SK-N-SH treated with all-trans-retinoic acid at 6 μM for 48 hours (cell line): Measurements from ENCODE around the gene ZNF30.

Experiments used
- ATAC-seq: fragments of 200-7000 bp; cut with Tn5 transposase; 3 replicates; pipeline ENCODE4 v1.9.1; 2020; ENCODE audit warnings: mild to moderate bottlenecking, moderate library complexity
- ARNTL ChIP-seq: fragments of 450-650 bp; formaldehyde crosslinking; IDR thresholded peaks from 2 replicates; pipeline ENCODE4 v1.5.0; 2020; ENCODE audit warnings: low read depth, mild to moderate bottlenecking, moderate library complexity, borderline replicate concordance
- BACH2 ChIP-seq: fragments of 250-450 bp; sonication (Bioruptor Pico); IDR thresholded peaks from 2 replicates; pipeline ENCODE4 v1.9.0; 2021; ENCODE audit warnings: mild to moderate bottlenecking, borderline replicate concordance
- CSDC2 ChIP-seq: fragments of 250-450 bp; sonication (Bioruptor Pico); IDR thresholded peaks from 2 replicates; pipeline ENCODE4 v1.5.0; 2020; ENCODE audit warnings: mild to moderate bottlenecking, moderate library complexity
- ESRRG ChIP-seq: fragments of 250-450 bp; sonication (Bioruptor Pico); IDR thresholded peaks from 2 replicates; pipeline ENCODE4 v1.6.1; 2021; ENCODE audit warnings: mild to moderate bottlenecking
- GLIS3 ChIP-seq: fragments of 250-450 bp; sonication (Bioruptor Pico); IDR thresholded peaks from 2 replicates; pipeline ENCODE4 v1.5.0; 2020; ENCODE audit warnings: mild to moderate bottlenecking, moderate library complexity
- ISL1 ChIP-seq: fragments of 250-450 bp; sonication (Bioruptor Pico); IDR thresholded peaks from 2 replicates; pipeline ENCODE4 v2.1.2; 2022; ENCODE audit warnings: mild to moderate bottlenecking, moderate library complexity
- OSR1 ChIP-seq: fragments of 250-450 bp; sonication (Bioruptor Pico); IDR thresholded peaks from 2 replicates; pipeline ENCODE4 v1.8.0; 2022; ENCODE audit warnings: moderate library complexity, mild to moderate bottlenecking, inconsistent platforms
- PATZ1 ChIP-seq: fragments of 250-450 bp; sonication (Bioruptor Pico); IDR thresholded peaks from 2 replicates; pipeline ENCODE4 v1.8.0; 2020; ENCODE audit warnings: mild to moderate bottlenecking, moderate library complexity, borderline replicate concordance
- POU6F1 ChIP-seq: fragments of 250-450 bp; sonication (Bioruptor Pico); IDR thresholded peaks from 2 replicates; pipeline ENCODE4 v1.8.0; 2021; ENCODE audit warnings: low read depth, mild to moderate bottlenecking, moderate library complexity, borderline replicate concordance
- PPARA ChIP-seq: fragments of 250-450 bp; sonication (Bioruptor Pico); IDR thresholded peaks from 2 replicates; pipeline ENCODE4 v1.5.0; 2020; ENCODE audit warnings: mild to moderate bottlenecking, borderline replicate concordance
- RARB ChIP-seq: fragments of 250-450 bp; sonication (Bioruptor Pico); IDR thresholded peaks from 2 replicates; pipeline ENCODE4 v1.8.0; 2021; ENCODE audit warnings: mild to moderate bottlenecking, moderate library complexity
- SNAI2 ChIP-seq: fragments of 250-450 bp; sonication (Bioruptor Pico); IDR thresholded peaks from 2 replicates; pipeline ENCODE4 v1.5.0; 2020; ENCODE audit warnings: mild to moderate bottlenecking, moderate library complexity
- TCF4 ChIP-seq: fragments of 250-450 bp; sonication (Bioruptor Pico); IDR thresholded peaks from 2 replicates; pipeline ENCODE4 v1.8.0; 2021; ENCODE audit warnings: mild to moderate bottlenecking, moderate library complexity, borderline replicate concordance
- TOX ChIP-seq: fragments of 250-450 bp; sonication (Bioruptor Pico); IDR thresholded peaks from 2 replicates; pipeline ENCODE4 v1.8.0; 2021; ENCODE audit warnings: mild to moderate bottlenecking, moderate library complexity, borderline replicate concordance
- TSHZ2 ChIP-seq: fragments of 250-450 bp; sonication (Bioruptor Pico); IDR thresholded peaks from 2 replicates; pipeline ENCODE4 v1.5.0; 2020; ENCODE audit warnings: mild to moderate bottlenecking, moderate library complexity
- ZNF565 ChIP-seq: fragments of 450-650 bp; formaldehyde crosslinking; conservative IDR thresholded peaks from 2 replicates; pipeline ENCODE4 v1.5.0; 2020; ENCODE audit warnings: low read depth, mild to moderate bottlenecking, moderate library complexity
- ZNF70 ChIP-seq: fragments of 450-650 bp; formaldehyde crosslinking; IDR thresholded peaks from 2 replicates; pipeline ENCODE4 v1.5.0; 2020; ENCODE audit warnings: mild to moderate bottlenecking, moderate library complexity
- ZNF8 ChIP-seq: fragments of 450-650 bp; formaldehyde crosslinking; IDR thresholded peaks from 2 replicates; pipeline ENCODE4 v1.5.0; 2020; ENCODE audit warnings: mild to moderate bottlenecking, moderate library complexity
- TF ChIP-seq, protein P1 (sequence below): fragments of 250-450 bp; sonication (Bioruptor Pico); IDR thresholded peaks from 2 replicates; pipeline ENCODE4 v1.5.1; 2021; ENCODE audit warnings: mild to moderate bottlenecking, moderate library complexity
- TF ChIP-seq, protein P2 (sequence below): fragments of 250-450 bp; sonication (Bioruptor Pico); IDR thresholded peaks from 2 replicates; pipeline ENCODE4 v1.5.1; 2020; ENCODE audit warnings: low read depth, mild to moderate bottlenecking, moderate library complexity

Gene ZNF30

DNA sequence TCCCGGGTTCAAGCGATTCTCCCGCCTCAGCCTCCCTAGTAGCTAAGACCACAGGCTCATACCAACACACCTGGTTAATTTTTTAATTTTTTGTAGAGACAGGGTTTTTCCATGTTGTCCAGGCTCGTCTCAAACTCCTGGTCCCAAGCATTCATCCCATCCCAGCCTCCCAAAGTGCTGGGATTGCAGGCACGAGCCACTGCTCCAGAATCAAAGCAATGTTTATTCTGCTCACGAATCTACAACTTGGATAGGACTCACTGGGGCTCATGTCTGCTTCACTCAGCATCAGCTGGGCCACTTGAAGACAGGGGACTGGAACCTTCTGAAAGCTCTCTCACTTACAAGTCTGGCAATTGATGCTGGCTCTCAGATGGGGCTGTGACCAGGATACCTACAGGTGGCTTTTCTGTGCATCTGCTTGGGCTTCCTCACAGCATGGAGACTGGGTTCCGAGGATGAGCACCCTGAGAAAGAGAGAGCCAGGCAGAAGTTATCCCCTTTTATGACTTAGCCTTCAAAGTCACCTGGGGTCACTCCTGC lies 45.5 kb downstream of the ZNF30 start:
- ATAC-seq, result no peak
- TF ChIP-seq RARB (CRISPR knock-in tag) (no peak), TOX (CRISPR knock-in tag) (no peak), ZNF8 (CRISPR knock-in tag) (no peak), PPARA (CRISPR knock-in tag) (no peak), ESRRG (CRISPR knock-in tag) (no peak), ZNF70 (CRISPR knock-in tag) (no peak)
- TF ChIP-seq, protein P1, sequence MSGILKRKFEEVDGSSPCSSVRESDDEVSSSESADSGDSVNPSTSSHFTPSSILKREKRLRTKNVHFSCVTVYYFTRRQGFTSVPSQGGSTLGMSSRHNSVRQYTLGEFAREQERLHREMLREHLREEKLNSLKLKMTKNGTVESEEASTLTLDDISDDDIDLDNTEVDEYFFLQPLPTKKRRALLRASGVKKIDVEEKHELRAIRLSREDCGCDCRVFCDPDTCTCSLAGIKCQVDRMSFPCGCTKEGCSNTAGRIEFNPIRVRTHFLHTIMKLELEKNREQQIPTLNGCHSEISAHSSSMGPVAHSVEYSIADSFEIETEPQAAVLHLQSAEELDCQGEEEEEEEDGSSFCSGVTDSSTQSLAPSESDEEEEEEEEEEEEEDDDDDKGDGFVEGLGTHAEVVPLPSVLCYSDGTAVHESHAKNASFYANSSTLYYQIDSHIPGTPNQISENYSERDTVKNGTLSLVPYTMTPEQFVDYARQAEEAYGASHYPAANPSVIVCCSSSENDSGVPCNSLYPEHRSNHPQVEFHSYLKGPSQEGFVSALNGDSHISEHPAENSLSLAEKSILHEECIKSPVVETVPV (CRISPR knock-in tag), result no peak
- TF ChIP-seq, all 23 proteins: peak for 0

- TF ChIP-seq ISL1 (no peak), RARB (CRISPR knock-in tag) (no peak), POU6F1 (CRISPR knock-in tag) (no peak), ZNF565 (no peak), GLIS3 (CRISPR knock-in tag) (no peak), TCF4 (no peak), BACH2 (CRISPR knock-in tag) (no peak), PPARA (CRISPR knock-in tag) (no peak), OSR1 (CRISPR knock-in tag) (no peak), SNAI2 (CRISPR knock-in tag) (no peak), TSHZ2 (no peak), CSDC2 (CRISPR knock-in tag) (no peak), PATZ1 (CRISPR knock-in tag) (no peak)
- TF ChIP-seq, protein P1 (CRISPR knock-in tag), result no peak
- TF ChIP-seq, protein P2, sequence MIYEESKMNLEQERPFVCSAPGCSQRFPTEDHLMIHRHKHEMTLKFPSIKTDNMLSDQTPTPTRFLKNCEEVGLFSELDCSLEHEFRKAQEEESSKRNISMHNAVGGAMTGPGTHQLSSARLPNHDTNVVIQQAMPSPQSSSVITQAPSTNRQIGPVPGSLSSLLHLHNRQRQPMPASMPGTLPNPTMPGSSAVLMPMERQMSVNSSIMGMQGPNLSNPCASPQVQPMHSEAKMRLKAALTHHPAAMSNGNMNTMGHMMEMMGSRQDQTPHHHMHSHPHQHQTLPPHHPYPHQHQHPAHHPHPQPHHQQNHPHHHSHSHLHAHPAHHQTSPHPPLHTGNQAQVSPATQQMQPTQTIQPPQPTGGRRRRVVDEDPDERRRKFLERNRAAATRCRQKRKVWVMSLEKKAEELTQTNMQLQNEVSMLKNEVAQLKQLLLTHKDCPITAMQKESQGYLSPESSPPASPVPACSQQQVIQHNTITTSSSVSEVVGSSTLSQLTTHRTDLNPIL (CRISPR knock-in tag), result no peak
- no peak for ATAC-seq
Measured at GRCh38 chr19:34974646-34975045, 47.9 kb downstream of the ZNF30 start.

DNA sequence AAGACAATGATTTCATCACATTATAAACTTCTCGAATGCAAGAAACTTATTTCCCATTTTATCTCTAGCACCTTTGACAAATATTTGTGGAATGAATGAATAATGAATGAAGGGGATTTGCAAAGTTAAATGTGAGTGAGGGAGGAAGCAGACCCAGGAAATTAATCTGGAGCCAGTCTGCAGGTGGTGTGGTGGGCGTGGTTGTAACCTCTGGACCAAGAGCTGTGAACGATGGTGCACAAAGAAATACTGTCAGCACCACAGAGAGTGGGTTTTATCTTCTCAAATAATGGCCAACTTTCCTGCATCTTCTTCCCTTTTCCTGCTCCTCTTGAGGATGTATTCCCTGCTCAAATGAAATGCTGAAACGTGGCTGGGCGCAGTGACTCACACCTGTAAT lies 48.4 kb downstream of the ZNF30 start:
- TF ChIP-seq ISL1 (no peak), ZNF8 (CRISPR knock-in tag) (no peak), ARNTL (no peak), ZNF565 (no peak)
- no peak for ATAC-seq
